GM19372 (cell line): ENCODE data around the gene DIS3L2.
"Not testable (repeated sequence)": the region's sequence is repeated elsewhere in the genome, so short reads cannot be mapped to it uniquely, and the experiment has no call there.

Experiments used
- ATAC-seq: cut with Tn5 transposase; IDR thresholded peaks from one replicate; pipeline ENCODE4 v1.9.1; 2021; ENCODE audit warnings: mild to moderate bottlenecking, low read depth, moderate library complexity; ENCODE audit not compliant: unreplicated experiment

The DIS3L2 gene

GRCh38 chr2:231928901-231929725 is 32.4 kb upstream of the DIS3L2 start:
- no peak for ATAC-seq

DNA sequence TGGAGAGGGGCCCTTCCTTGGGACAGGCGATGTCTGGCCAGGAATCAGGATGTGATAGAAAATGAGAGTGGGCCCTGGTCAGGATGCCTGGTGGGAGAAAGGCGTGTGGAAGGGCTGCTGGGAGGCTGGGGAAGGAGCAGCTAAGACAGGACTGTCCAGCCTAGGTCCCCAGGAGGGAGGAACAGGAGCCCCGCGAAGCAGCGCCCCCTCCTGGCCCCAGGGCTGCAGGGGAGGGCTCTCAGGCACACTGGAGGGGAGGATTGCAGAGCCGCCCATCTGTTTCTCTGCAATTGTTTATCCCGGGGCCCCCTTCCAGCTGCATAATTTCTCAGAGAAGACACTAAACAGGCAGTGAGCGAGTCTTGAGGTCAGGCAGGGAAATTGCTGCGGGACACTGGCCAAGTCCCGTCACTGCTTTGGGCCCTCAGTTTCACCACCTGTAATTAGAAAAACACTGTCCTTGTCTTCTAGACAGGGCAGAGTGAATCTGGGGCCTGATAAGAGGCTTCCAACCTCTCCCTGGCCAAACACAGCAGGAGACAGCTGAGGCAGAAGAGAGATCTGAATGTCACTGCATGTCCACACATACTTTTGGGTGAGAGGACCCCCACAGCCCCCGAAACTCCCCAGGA is 31.4 kb upstream of the DIS3L2 start:
- ATAC-seq = no peak

DNA sequence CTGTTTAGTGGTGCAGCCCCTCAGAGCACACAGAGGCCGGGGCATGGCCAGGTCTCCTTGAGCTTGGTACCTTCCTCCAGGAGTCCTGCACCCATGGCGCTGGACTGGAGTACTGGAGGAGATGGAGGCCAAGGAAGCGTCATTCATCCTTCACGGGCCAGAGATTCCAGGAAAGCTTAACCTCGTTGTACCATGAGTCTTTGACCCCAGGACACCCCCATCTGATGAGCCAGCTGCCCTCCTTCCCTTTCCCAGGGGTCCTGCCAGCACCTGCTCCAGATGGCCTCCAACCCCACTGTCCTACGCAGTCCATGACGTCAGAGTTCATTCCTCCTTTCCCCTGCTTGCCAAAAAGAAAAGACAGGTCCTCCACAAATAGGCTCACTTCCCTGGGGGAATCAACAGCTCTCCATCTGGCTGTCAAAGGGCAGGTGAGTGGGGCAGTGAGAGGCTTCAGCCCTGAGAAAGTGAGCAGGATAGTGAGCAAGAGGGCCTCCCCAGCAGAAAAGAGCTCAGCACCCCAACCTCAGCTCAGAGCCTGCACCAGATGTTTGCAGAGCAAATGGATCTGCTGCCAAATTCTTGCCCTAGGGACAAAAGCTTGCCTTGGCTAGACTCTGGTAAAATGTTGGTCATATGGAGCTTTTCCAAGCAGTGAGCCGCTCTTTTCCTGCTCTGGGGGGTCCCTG is 30.8 kb upstream of the DIS3L2 start:
- no peak for ATAC-seq

GRCh38 chr2:231931481-231931915 is 30.0 kb upstream of the DIS3L2 start:
- no peak for ATAC-seq

- no peak for ATAC-seq
These were observed 28.9 kb upstream of the DIS3L2 start for GRCh38 chr2:231932711-231932970.

DNA sequence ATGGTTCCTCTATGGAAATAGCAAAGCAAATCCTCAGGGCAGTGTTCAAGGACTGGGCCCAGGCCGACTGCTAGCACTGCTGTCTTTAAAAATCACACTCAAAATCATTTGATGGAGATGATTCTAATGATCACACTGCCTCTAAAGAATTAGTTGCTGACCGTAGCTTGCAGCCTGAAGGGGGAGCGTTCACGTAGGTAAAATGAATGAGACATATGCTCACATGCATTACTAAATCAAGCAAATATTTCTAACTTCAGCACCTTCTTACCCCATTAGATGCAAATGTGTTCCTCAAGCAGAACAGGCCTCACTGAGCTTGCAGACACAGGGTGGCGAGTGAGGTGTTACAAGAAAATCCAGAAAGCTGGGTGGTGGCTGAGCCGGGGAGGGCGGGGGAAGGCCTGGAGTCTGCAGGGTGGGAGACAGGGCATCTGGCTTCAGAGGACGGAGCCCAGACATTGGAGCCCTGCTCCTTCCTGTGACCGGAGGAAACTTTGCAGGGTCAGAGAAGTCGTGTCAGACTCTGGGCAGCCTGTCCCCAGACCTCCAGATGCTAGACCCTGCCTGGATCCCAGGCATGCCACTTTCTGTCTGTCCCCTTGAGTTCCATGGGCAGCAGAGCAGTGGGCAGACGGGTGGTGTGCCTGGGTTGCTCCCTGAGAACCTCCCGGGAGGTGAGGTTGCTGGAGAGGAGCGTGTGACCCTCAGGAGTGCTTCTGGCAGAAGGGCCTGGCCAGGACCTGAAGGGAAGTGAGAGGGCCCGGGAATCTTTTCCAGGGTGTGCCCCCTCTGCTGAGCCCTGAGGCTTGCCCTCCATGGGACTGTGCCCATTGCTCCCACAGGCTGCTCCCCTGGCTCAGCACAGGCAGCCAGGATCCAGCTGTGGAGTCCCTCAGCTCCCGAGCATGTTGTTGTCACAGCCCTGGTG is 28.3 kb upstream of the DIS3L2 start:
- ATAC-seq = no peak

DNA sequence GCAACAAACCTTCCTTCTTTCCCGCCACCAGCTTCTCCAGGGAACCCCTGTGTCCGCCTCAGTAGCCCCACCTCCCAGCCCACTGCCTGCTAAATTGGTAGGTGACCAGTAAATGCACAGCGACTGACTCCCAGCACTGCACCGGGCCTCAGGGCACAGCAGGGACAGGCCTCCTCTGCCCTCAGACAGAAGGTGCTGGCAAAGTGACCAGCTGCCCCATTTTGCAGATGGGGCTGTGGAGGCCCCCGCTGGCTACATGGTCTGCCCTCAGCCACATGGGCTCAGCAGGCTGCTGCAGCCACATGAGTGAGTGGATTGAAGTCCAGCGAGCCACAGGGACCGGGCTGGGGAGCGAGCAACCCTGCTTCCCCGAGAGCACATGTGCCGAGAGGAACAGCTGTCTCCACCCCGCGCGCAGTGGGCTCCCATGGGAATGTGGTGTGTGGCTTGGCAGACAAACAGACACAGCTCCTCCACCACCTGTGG is 27.6 kb upstream of the DIS3L2 start:
- ATAC-seq = no peak

GRCh38 chr2:231934441-231935206 is 26.9 kb upstream of the DIS3L2 start:
- no peak for ATAC-seq

DNA sequence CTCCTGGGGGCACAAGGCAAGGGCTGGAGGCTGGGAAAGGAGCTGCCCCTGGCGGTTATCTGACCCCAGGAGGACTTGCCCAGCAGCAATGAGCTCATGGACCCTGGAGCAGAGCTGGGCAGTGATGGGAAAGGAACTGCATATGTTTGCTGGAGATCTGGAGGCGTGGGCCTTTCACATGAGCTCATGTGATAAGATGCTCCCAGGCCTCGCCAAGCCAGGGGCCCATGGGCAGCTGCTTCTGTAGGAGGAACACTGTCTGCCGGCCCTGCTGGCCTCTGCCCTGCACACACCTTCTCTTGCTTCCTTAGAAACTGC is 26.3 kb upstream of the DIS3L2 start:
- no peak for ATAC-seq

DNA sequence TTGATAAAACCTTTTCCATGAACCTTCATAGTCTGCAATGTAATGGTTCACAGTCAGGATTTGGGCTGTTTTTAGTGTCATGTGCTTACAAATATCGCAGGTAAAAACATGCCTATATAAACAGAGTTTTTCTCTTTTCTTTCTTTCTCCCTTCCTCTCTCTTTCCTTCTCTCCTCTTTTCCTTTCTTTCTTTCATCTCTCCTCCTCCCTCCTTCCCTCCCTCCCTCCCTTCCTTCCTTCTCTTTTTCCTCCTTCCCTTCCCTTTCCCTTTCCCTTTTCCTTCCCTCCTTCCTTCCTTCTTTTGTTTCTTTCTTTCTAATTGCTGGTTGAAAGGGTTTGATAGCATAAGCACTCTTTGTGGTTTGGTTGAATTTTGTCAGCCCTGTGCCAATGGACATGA is 25.7 kb upstream of the DIS3L2 start:
- ATAC-seq = no peak

- no peak for ATAC-seq
These were observed 25.0 kb upstream of the DIS3L2 start for GRCh38 chr2:231936491-231936890.

DNA sequence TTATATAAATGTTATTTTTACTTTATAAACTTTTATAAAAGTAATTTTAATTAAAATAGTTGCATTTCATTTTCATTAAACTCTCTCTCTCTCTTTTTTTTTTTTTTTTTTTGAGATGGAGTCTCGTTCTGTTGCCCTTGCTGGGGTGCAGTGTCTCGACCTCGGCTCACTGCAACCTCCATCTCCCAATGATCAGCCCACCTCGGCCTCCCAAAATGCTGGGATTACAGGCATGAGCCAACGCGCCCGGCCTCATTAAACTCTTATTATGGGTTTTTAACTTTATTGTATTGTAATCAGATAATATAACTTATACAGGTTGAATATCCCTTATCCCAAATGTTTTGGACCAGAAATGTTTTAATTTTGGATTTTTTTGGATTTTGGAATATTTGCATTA is 24.5 kb upstream of the DIS3L2 start:
- ATAC-seq = no peak

DNA sequence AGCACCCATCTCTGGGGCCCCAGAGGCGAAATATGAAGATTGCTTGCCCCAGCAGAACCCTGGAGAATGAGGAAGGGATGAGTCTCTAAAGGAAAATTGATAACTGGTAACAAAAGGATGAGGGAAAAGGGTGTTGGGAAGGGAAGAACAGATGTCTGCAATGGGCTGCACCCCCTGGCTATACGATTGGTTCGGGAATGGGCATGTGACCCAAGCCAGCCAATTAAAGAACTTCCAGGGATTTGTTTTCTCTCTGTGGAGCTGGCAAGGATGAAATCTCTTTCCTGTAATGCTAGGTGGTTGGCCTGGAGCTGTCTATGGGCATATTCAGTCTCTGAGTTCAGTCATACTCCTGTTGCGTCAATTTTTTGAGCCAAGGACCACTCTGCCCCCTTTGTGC is 22.5 kb upstream of the DIS3L2 start:
- ATAC-seq = no peak

GRCh38 chr2:231940795-231941194 is 20.7 kb upstream of the DIS3L2 start:
- no peak for ATAC-seq

- ATAC-seq = no peak
These were observed 19.8 kb upstream of the DIS3L2 start for GRCh38 chr2:231941673-231942072.

- no peak for ATAC-seq
These were observed 19.3 kb upstream of the DIS3L2 start for GRCh38 chr2:231942180-231942579.

DNA sequence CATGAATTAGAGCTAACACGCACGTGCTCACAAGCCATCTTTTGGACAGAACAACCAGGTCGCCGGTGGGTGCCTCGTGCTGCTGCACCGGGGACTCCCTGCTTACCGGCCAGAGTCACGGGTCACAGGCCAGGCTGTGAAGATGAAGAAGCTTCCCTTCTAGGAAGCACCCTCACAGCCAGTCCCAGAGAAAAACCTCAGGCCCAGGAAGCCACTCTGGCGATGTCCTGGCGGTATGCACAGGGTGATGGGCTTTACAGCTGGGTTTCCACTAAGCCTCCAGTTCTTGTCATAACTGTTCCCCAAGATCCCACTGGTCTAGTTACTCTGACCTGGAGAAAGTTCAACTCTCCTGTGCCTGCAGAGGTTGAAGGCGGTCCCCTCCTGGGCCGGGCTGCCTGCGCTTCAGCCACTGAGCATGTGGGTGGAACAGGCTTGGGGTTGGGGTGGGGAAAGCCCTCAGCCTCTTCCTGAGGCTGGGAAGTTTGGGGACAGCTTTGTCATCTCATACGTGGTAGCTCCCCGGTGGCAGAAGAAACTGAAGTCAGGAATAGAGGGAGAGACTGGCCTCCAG is 15.2 kb upstream of the DIS3L2 start:
- ATAC-seq = no peak

DNA sequence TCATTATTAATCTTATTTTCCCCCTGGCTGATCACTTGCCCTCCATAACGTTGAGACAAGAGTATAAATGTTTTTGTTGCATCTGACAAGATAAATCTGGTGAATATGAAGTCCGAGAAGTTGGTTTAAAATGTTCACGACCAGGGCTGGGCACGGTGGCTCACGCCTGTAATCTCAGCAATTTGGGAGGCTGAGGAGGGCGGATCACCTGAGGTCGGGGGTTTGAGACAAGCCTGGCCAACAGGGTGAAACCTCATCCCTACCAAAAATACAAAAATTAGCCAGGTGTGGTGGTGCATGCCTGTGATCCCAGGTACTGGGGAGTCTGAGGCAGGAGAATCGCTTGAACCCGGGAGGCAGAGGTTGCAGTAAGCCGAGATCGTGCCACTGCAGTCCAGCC is 14.4 kb upstream of the DIS3L2 start:
- ATAC-seq = not testable (repeated sequence)

DNA sequence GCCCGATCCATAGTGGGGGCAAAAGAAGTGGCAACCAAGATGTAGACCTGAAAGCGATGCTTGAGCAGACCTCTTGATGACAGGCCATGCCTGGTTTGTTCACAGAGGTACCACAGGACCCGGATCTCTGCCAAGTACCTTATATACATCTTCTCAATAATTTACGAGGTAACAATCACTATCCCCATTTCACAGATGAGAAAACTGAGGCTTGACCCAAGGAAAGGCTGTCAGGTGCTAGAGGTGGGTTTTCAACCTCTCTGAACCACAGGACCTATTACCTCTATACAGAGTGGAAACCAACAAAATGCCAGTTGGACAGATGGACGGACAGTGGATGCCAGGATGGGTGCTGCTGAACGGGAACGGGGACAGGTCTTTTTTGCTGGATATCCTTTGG is 13.8 kb upstream of the DIS3L2 start:
- no peak for ATAC-seq
